Loucy (cell line): Measurements from ENCODE around the gene PSD2.

ENCODE experiments used
- H2AFZ ChIP-seq: fragments of 200-600 bp; sonication (generic); 2 replicates; pipeline ENCODE4 v1.6.0; 2016; ENCODE audit warnings: antibody characterized with exemption, mild to moderate bottlenecking, low read length, moderate library complexity
- H3F3A ChIP-seq: fragments of 200-600 bp; 2 replicates; pipeline ENCODE4 v1.6.0; 2016; ENCODE audit warnings: antibody characterized with exemption, low read depth, mild to moderate bottlenecking
- H3K27me3 ChIP-seq: fragments of 200-600 bp; sonication (generic); 2 replicates; pipeline ENCODE4 v1.6.1; 2014; ENCODE audit warnings: low read length, mild to moderate bottlenecking; ENCODE audit not compliant: insufficient read depth, poor library complexity, severe bottlenecking
- H3K36me3 ChIP-seq: fragments of 200-600 bp; sonication (generic); 2 replicates; pipeline ENCODE4 v1.6.1; 2016; ENCODE audit warnings: low read length; ENCODE audit not compliant: insufficient read depth
- H3K4me1 ChIP-seq: fragments of 200-600 bp; sonication (generic); 2 replicates; pipeline ENCODE4 v1.5.1; 2014; ENCODE audit warnings: low read length, mild to moderate bottlenecking; ENCODE audit not compliant: insufficient read depth, poor library complexity, severe bottlenecking
- H3K4me2 ChIP-seq: fragments of 200-600 bp; sonication (generic); 2 replicates; pipeline ENCODE4 v1.6.0; 2014; ENCODE audit warnings: antibody characterized with exemption, low read length, low read depth, mild to moderate bottlenecking; ENCODE audit not compliant: poor library complexity, severe bottlenecking
- H3K4me3 ChIP-seq: fragments of 200-600 bp; sonication (generic); 2 replicates; pipeline ENCODE4 v1.5.1; 2014; ENCODE audit warnings: low read length, mild to moderate bottlenecking, mixed read lengths; ENCODE audit not compliant: poor library complexity, severe bottlenecking
- H3K79me2 ChIP-seq: fragments of 200-600 bp; sonication (generic); 2 replicates; pipeline ENCODE4 v1.6.1; 2014; ENCODE audit warnings: low read length; ENCODE audit not compliant: insufficient read depth
- H3K9ac ChIP-seq: fragments of 200-600 bp; sonication (generic); 2 replicates; pipeline ENCODE4 v1.6.0; 2014; ENCODE audit warnings: mild to moderate bottlenecking, low read depth, low read length, moderate library complexity; ENCODE audit not compliant: poor library complexity, severe bottlenecking
- H3K9me2 ChIP-seq: fragments of 200-600 bp; sonication (generic); replicated peaks from 2 replicates; pipeline ENCODE4 v1.6.1; 2016; ENCODE audit warnings: low read depth, low read length, mixed read lengths
- H3K9me3 ChIP-seq: fragments of 200-600 bp; sonication (generic); 2 replicates; pipeline ENCODE4 v1.6.1; 2014; ENCODE audit warnings: mild to moderate bottlenecking, antibody characterized with exemption, low read length, low read depth; ENCODE audit not compliant: insufficient read depth
- H4K20me1 ChIP-seq: fragments of 200-600 bp; sonication (generic); 2 replicates; pipeline ENCODE4 v1.6.0; 2014; ENCODE audit warnings: antibody characterized with exemption, low read length, mild to moderate bottlenecking; ENCODE audit not compliant: insufficient read depth, poor library complexity, severe bottlenecking
- EZH2phosphoT487 ChIP-seq: fragments of 200-600 bp; IDR thresholded peaks from 2 replicates; pipeline ENCODE4 v1.6.1; 2018; ENCODE audit warnings: antibody characterized with exemption, mild to moderate bottlenecking, moderate library complexity, borderline replicate concordance
- TF ChIP-seq, protein P1 (sequence below): fragments of 200-600 bp; sonication (generic); conservative IDR thresholded peaks from 2 replicates; pipeline ENCODE4 v1.5.1; 2014; ENCODE audit warnings: mild to moderate bottlenecking, antibody characterized with exemption, low read length

PSD2 gene

GRCh38 chr5:139758510-139759075 is 37.0 kb upstream of the PSD2 start:
- H3K4me1 ChIP-seq: no peaks in the 10 kb centered on the region
- H3K9me2 ChIP-seq: no peaks in the 10 kb centered on the region
- H3K9ac ChIP-seq: no peak overlapping the region
- H3K9me3 ChIP-seq: no peaks in the 10 kb centered on the region
- no peaks in the 10 kb centered on the region for H4K20me1 ChIP-seq
- H3K4me2 ChIP-seq: no peak overlapping the region
- H3F3A ChIP-seq: no peaks in the 10 kb centered on the region
- peak overlapping the region; percentile 44 for H2AFZ ChIP-seq
- H3K36me3 ChIP-seq: no peaks in the 10 kb centered on the region
- TF ChIP-seq EZH2phosphoT487: no peak
- TF ChIP-seq, protein P1, sequence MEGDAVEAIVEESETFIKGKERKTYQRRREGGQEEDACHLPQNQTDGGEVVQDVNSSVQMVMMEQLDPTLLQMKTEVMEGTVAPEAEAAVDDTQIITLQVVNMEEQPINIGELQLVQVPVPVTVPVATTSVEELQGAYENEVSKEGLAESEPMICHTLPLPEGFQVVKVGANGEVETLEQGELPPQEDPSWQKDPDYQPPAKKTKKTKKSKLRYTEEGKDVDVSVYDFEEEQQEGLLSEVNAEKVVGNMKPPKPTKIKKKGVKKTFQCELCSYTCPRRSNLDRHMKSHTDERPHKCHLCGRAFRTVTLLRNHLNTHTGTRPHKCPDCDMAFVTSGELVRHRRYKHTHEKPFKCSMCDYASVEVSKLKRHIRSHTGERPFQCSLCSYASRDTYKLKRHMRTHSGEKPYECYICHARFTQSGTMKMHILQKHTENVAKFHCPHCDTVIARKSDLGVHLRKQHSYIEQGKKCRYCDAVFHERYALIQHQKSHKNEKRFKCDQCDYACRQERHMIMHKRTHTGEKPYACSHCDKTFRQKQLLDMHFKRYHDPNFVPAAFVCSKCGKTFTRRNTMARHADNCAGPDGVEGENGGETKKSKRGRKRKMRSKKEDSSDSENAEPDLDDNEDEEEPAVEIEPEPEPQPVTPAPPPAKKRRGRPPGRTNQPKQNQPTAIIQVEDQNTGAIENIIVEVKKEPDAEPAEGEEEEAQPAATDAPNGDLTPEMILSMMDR: no peak
- no peaks in the 10 kb centered on the region for H3K79me2 ChIP-seq
- no peak overlapping the region for H3K4me3 ChIP-seq
- H3K27me3 ChIP-seq: no peaks in the 10 kb centered on the region

DNA sequence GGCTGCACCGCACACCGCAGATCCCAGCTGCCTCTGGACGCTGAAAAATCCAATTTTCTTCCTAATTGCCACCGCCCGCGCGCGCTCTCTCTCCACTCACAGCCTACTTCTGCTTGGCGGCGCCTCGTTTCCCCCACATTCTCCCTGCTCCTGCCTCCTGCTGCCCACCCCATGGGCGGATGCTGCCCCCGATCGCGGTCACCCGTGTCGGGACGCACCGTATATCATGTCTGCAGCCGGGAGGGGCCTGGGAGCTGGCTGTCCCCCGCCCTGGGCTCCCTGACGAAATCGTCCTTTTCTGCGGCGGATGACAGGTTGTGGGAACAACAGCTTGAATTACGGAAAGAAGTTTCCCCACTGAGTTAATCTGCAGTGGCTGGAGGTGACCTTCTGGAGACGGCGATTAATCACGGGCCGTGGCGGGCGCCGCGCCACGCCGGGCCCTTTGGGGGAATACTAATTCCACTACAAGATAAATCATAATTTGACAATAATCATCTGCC is 36.3 kb upstream of the PSD2 start:
- Histone ChIP-seq H3K27me3 (no peaks in the 10 kb centered on the region), H3K9ac (no peak overlapping the region), H3F3A (no peaks in the 10 kb centered on the region), H3K36me3 (no peaks in the 10 kb centered on the region), H3K4me2 (no peak overlapping the region), H3K79me2 (no peaks in the 10 kb centered on the region), H3K4me3 (no peak overlapping the region), H3K9me3 (no peaks in the 10 kb centered on the region), H3K4me1 (no peaks in the 10 kb centered on the region), H3K9me2 (no peaks in the 10 kb centered on the region), H2AFZ (no peak overlapping the region), H4K20me1 (no peaks in the 10 kb centered on the region)
- TF ChIP-seq, protein P1: no peak
- TF ChIP-seq EZH2phosphoT487: no peak

GRCh38 chr5:139760066-139761056 is 35.2 kb upstream of the PSD2 start:
- Histone ChIP-seq H3K79me2 (no peaks in the 10 kb centered on the region), H3K9ac (no peak overlapping the region), H3K9me2 (no peaks in the 10 kb centered on the region), H3K4me3 (no peak overlapping the region), H3K4me1 (peaks cover 5% of the 10 kb centered on the region), H4K20me1 (no peaks in the 10 kb centered on the region), H3K27me3 (no peaks in the 10 kb centered on the region), H2AFZ (no peak overlapping the region), H3K4me2 (no peak overlapping the region), H3K36me3 (no peaks in the 10 kb centered on the region), H3F3A (no peaks in the 10 kb centered on the region), H3K9me3 (no peaks in the 10 kb centered on the region)
- TF ChIP-seq EZH2phosphoT487: no peak
- TF ChIP-seq, protein P1: no peak
